ENCODE data around the gene DLG5. TPM values are rescaled to one million over a fixed set of nuclear protein-coding genes. Genes with fewer than 3 reads are reported as not detected.

Gene DLG5
- total RNA-seq, 1 donor from 2014 or later: 35.5 TPM

DNA sequence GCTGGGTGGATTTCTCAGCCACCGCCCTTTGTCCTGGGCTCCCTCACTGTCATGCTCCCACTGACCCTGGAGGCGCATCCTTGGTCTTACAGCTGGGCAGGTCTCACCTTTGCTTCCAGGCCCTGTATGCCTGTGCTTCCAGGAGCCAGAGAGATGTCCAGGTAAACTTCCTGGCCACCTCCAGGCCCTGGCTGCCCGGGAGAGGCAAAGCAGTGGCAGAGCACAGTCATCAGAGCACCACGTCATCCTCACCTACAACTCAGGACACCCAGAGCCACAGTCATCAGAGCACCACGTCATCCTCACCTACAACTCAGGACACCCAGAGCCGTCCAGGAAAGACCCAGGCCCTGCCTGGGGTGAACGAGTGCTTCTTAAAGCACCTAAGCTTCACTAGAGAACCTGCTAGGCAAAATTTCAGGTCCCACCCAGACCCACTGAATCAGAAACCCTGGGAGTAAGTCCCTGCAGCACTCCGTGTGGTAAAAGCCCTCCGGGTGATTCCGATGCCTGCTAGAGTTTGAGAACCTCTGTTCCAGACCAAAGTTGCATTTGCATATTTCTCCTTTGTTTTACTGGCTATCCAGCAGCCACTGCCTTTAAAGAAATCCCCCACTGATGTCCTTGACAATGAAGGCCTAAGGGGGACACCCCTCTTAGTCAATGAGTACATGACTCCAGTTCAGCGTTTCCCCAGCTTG is 62.3 kb downstream of the DLG5 start:
- H3K27ac Mint-ChIP-seq (ENCODE audit: unreplicated experiment): no peak overlapping the region
- H3K36me3 Mint-ChIP-seq (ENCODE audit: unreplicated experiment): no peaks in the 10 kb centered on the region
- DNase-seq: no peak
- peaks cover 31% of the 10 kb centered on the region for H3K4me1 Mint-ChIP-seq (ENCODE audit: low read depth, unreplicated experiment)
- H3K9me3 Mint-ChIP-seq (ENCODE audit: unreplicated experiment): peaks cover 1% of the 10 kb centered on the region
- H3K4me3 Mint-ChIP-seq (ENCODE audit: unreplicated experiment): no peak overlapping the region
- H3K27me3 Mint-ChIP-seq (ENCODE audit: unreplicated experiment): peaks cover 3% of the 10 kb centered on the region
- TF ChIP-seq, protein P1, sequence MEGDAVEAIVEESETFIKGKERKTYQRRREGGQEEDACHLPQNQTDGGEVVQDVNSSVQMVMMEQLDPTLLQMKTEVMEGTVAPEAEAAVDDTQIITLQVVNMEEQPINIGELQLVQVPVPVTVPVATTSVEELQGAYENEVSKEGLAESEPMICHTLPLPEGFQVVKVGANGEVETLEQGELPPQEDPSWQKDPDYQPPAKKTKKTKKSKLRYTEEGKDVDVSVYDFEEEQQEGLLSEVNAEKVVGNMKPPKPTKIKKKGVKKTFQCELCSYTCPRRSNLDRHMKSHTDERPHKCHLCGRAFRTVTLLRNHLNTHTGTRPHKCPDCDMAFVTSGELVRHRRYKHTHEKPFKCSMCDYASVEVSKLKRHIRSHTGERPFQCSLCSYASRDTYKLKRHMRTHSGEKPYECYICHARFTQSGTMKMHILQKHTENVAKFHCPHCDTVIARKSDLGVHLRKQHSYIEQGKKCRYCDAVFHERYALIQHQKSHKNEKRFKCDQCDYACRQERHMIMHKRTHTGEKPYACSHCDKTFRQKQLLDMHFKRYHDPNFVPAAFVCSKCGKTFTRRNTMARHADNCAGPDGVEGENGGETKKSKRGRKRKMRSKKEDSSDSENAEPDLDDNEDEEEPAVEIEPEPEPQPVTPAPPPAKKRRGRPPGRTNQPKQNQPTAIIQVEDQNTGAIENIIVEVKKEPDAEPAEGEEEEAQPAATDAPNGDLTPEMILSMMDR (IDR thresholded peaks at IDR 0.05; ENCODE audit: partially characterized antibody, unreplicated experiment): no peak

DNA sequence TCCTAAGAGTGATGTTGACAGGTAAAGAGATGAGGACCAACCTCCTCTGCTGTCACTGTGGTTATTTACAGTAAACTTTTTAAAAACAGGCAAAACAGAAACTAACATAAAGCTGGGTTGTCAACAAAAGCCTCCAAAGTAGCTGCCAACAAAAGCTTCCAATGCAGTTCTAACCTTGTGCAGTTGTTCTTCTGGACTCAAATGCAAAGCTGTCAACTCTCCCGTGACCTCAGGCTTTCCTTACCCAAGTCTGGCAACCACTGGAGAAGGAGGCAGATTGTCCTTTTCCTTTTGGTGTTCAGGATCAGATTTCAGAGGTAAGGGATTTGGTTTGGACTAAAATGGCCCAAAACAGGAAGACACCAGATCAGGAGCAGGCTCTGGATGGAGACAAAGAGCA is 63.1 kb downstream of the DLG5 start:
- Mint-ChIP-seq H3K9me3 (ENCODE audit: unreplicated experiment) (peaks cover 1% of the 10 kb centered on the region), H3K4me3 (ENCODE audit: unreplicated experiment) (no peak overlapping the region), H3K4me1 (ENCODE audit: low read depth, unreplicated experiment) (peaks cover 30% of the 10 kb centered on the region), H3K36me3 (ENCODE audit: unreplicated experiment) (no peaks in the 10 kb centered on the region), H3K27ac (ENCODE audit: unreplicated experiment) (no peak overlapping the region), H3K27me3 (ENCODE audit: unreplicated experiment) (peaks cover 3% of the 10 kb centered on the region)
- TF ChIP-seq, protein P1 (IDR thresholded peaks at IDR 0.05; ENCODE audit: partially characterized antibody, unreplicated experiment): no peak
- DNase-seq: no peak

DNA sequence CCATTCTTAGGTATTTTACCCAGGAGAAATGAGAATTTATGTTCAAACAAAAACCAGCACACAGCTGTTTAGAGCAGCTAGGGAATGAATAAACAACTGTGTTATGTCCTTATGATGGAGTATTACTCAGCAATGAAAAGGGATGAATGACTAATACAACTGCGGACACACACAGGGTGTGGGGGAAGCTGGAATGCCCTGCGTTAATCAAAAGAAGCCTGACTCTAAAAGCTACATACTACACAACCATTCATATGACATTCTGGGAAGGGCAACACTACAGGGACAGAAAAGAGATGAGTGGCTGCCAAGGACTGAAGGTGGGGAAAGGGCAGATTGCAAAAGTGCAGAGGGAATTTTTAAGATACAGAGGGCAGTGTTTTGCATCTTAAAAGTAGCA is 64.0 kb downstream of the DLG5 start:
- H3K27ac Mint-ChIP-seq (ENCODE audit: unreplicated experiment): no peak overlapping the region

DNA sequence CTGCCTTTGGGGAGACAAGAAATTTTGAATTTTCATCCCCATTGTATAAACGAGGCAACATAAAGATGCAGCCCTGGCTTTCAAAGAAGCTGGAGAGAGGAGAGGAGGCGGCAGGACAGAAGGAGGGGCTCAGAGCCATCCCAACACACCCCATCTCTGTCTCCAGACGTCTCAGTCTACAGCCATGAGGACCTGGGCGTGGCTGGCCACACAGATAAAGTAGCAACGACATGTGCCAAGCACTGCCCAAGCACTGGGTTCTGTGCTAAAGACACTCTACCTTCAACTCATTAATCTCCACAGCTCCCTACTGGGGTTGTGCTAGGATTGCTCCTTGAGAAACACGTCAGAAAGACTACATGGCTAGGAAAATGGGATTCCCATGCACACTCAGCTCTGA is 65.2 kb downstream of the DLG5 start:
- H3K36me3 Mint-ChIP-seq (ENCODE audit: unreplicated experiment): no peaks in the 10 kb centered on the region
- peaks cover 1% of the 10 kb centered on the region for H3K9me3 Mint-ChIP-seq (ENCODE audit: unreplicated experiment)
- H3K4me1 Mint-ChIP-seq (ENCODE audit: low read depth, unreplicated experiment): peaks cover 12% of the 10 kb centered on the region
- TF ChIP-seq, protein P1 (IDR thresholded peaks at IDR 0.05; ENCODE audit: partially characterized antibody, unreplicated experiment): no peak
- H3K27me3 Mint-ChIP-seq (ENCODE audit: unreplicated experiment): peaks cover 2% of the 10 kb centered on the region
- DNase-seq: no peak
- H3K4me3 Mint-ChIP-seq (ENCODE audit: unreplicated experiment): no peak overlapping the region
- peak overlapping the region; percentile 49 for H3K27ac Mint-ChIP-seq (ENCODE audit: unreplicated experiment)

More for the DNA sequence above, 64.0 kb downstream of the DLG5 start:
- Mint-ChIP-seq H3K36me3 (ENCODE audit: unreplicated experiment) (no peaks in the 10 kb centered on the region), H3K9me3 (ENCODE audit: unreplicated experiment) (peaks cover 1% of the 10 kb centered on the region), H3K4me3 (ENCODE audit: unreplicated experiment) (no peak overlapping the region), H3K4me1 (ENCODE audit: low read depth, unreplicated experiment) (peaks cover 22% of the 10 kb centered on the region), H3K27me3 (ENCODE audit: unreplicated experiment) (peaks cover 3% of the 10 kb centered on the region)
- no peak for DNase-seq
- TF ChIP-seq, protein P1 (IDR thresholded peaks at IDR 0.05; ENCODE audit: partially characterized antibody, unreplicated experiment): no peak

DNA sequence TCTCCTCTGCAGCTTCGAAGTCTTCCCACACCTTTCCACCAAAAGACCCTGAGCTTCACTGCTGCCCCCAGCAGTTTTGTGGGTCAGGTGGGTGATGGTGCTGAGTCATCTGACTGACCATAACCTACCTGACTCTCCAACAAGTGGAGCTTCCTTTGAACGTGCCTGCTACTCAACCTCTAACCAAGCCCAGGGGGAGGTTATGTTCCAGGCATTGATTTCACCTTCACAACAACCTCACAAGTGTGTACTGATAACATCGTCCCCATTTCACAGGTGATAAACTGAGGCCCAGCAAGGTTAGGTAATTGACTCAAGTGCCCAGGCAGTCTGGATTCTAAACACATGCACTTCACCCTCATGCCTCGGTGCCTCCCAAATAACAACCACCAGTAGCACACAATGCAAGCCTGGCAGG is 66.7 kb downstream of the DLG5 start:
- TF ChIP-seq, protein P1 (IDR thresholded peaks at IDR 0.05; ENCODE audit: partially characterized antibody, unreplicated experiment): no peak
- no peaks in the 10 kb centered on the region for H3K36me3 Mint-ChIP-seq (ENCODE audit: unreplicated experiment)
- peaks cover 2% of the 10 kb centered on the region for H3K27me3 Mint-ChIP-seq (ENCODE audit: unreplicated experiment)
- no peak for DNase-seq
- H3K27ac Mint-ChIP-seq (ENCODE audit: unreplicated experiment): no peak overlapping the region
- H3K4me1 Mint-ChIP-seq (ENCODE audit: low read depth, unreplicated experiment): peaks cover 4% of the 10 kb centered on the region
- peaks cover 1% of the 10 kb centered on the region for H3K9me3 Mint-ChIP-seq (ENCODE audit: unreplicated experiment)
- H3K4me3 Mint-ChIP-seq (ENCODE audit: unreplicated experiment): no peak overlapping the region
